Natural killer cell (primary cell): ENCODE results near the gene FOXO6. TPM values are rescaled to one million over a fixed set of nuclear protein-coding genes. Genes with fewer than 3 reads are reported as not detected.

Source experiments
- ATAC-seq, 3 donors: fragments of 150-1000 bp in 2 of 3; fragments of 200-7000 bp in 1 of 3; cut with Tn5 transposase; 1 replicate in 1 of 3; 2 replicates in 2 of 3; pipeline ENCODE4 v1.10.0; 2021; ENCODE audit warnings: mild to moderate bottlenecking in 2 of 3, moderate library complexity in 2 of 3
- DNase-seq, 2 donors: peaks; one replicate each; pipeline versions ENCODE4 v3.0.0 to v3.0.0-alpha.2; 2013 to 2021; ENCODE audit warnings: mixed read lengths in 1 of 2
- H3K27ac ChIP-seq: one replicate; pipeline ENCODE4 v1.5.1; 2013; ENCODE audit warnings: mild to moderate bottlenecking, low read length
- H3K27me3 ChIP-seq: one replicate; pipeline ENCODE4 v1.6.1; 2013; ENCODE audit warnings: low read length; ENCODE audit not compliant: control insufficient read depth, insufficient read depth
- H3K36me3 ChIP-seq: one replicate; pipeline ENCODE4 v1.6.1; 2013; ENCODE audit warnings: low read length; ENCODE audit not compliant: control insufficient read depth, insufficient read depth
- H3K4me1 ChIP-seq: one replicate; pipeline ENCODE4 v1.6.1; 2013; ENCODE audit warnings: low read length; ENCODE audit not compliant: control insufficient read depth, insufficient read depth
- H3K4me3 ChIP-seq: one replicate; pipeline ENCODE4 v1.5.1; 2013; ENCODE audit warnings: low read length
- H3K9me3 ChIP-seq: one replicate; pipeline ENCODE4 v1.6.1; 2013; ENCODE audit warnings: low read length; ENCODE audit not compliant: control insufficient read depth, insufficient read depth
- H3K27ac Mint-ChIP-seq, 2 donors: one replicate each; pipeline ENCODE4 v1.8.0; 2022; ENCODE audit warnings: mild to moderate bottlenecking in 2 of 2, mixed read lengths in 2 of 2, moderate library complexity in 1 of 2
- H3K27me3 Mint-ChIP-seq, 2 donors: one replicate each; pipeline ENCODE4 v1.8.0; 2022; ENCODE audit warnings: low read depth in 2 of 2, mixed read lengths in 2 of 2
- H3K36me3 Mint-ChIP-seq: one replicate; pipeline ENCODE4 v1.8.0; 2022; ENCODE audit warnings: mixed read lengths
- H3K4me1 Mint-ChIP-seq, 2 donors: one replicate each; pipeline ENCODE4 v1.8.0; 2022; ENCODE audit warnings: mixed read lengths in 2 of 2
- H3K4me3 Mint-ChIP-seq: one replicate; pipeline ENCODE4 v1.8.0; 2022; ENCODE audit warnings: mild to moderate bottlenecking, moderate library complexity, mixed read lengths
- H3K9me3 Mint-ChIP-seq, 2 donors: one replicate each; pipeline ENCODE4 v1.8.0; 2022; ENCODE audit warnings: mixed read lengths in 2 of 2
- CTCF ChIP-seq: fragments of 200-600 bp; IDR thresholded peaks from one replicate; pipeline ENCODE4 v1.8.0; 2022; ENCODE audit warnings: antibody characterized with exemption
- WGBS: methylation state at CpG from one replicate; pipeline ENCODE4 v1.1.7; 2013; ENCODE audit warnings: missing lambda C conversion rate; ENCODE audit not compliant: insufficient coverage; 5-methylcytosine and 5-hydroxymethylcytosine counted together
- intact Hi-C: fragments of 100-400 bp; cut with micrococcal nuclease; formaldehyde crosslinking; loops from one replicate; pipeline ENCODE4 v1.14.2; 2022
- total RNA-seq, 4 donors: library from RNA; stranded (reverse); fragments of 120-200 nt in 1 of 4; gene quantifications; one replicate each; pipeline versions ENCODE4 v1.2.3 to v1.2.4, GENCODE V29; 2013 to 2022

Gene FOXO6
- total RNA-seq, 3 donors from 2014 or later (not counting 1 experiment from before 2014, with no cell fraction given), result 1.2 to 3.3 (median 1.7) TPM

GRCh38 chr1:41418857-41419583 is 57.8 kb downstream of the FOXO6 start:
- no peak for TF ChIP-seq CTCF
- Histone ChIP-seq H3K4me3 (no peak overlapping the region), H3K27me3 (no peaks in the 10 kb centered on the region), H3K27ac (no peak overlapping the region), H3K4me1 (no peaks in the 10 kb centered on the region), H3K36me3 (no peaks in the 10 kb centered on the region), H3K9me3 (no peaks in the 10 kb centered on the region)
- no peak overlapping the region for H3K4me3 Mint-ChIP-seq
- H3K36me3 Mint-ChIP-seq, result no peaks in the 10 kb centered on the region
- no peaks in the 10 kb centered on the region for H3K9me3 Mint-ChIP-seq
- intact Hi-C loops, result no loop called here
- peaks cover 0 to 6% of the 10 kb centered on the region in 2 donors for H3K27me3 Mint-ChIP-seq
- WGBS, result 83% methylated on average over 16 of the region's 16 CpGs
- ATAC-seq (no peak), DNase-seq (no peak)
- no peak overlapping the region for H3K27ac Mint-ChIP-seq
- peaks cover 0 to 11% of the 10 kb centered on the region in 2 donors for H3K4me1 Mint-ChIP-seq

- Histone ChIP-seq H3K27ac (no peak overlapping the region), H3K4me1 (no peaks in the 10 kb centered on the region), H3K9me3 (no peaks in the 10 kb centered on the region), H3K4me3 (no peak overlapping the region), H3K36me3 (no peaks in the 10 kb centered on the region), H3K27me3 (no peaks in the 10 kb centered on the region)
- Mint-ChIP-seq H3K36me3 (no peaks in the 10 kb centered on the region), H3K4me3 (no peak overlapping the region), H3K27me3 (peaks cover 0 to 6% of the 10 kb centered on the region in 2 donors), H3K4me1 (peaks cover 0 to 11% of the 10 kb centered on the region in 2 donors), H3K9me3 (no peaks in the 10 kb centered on the region), H3K27ac (no peak overlapping the region)
- WGBS, result 88% methylated on average over 8 of the region's 8 CpGs
- DNase-seq, result no peak
- ATAC-seq, result no peak
- intact Hi-C loops, result no loop called here
- no peak for TF ChIP-seq CTCF
Measured at GRCh38 chr1:41419584-41420295, 58.5 kb downstream of the FOXO6 start.

- intact Hi-C loops, result no loop called here
- WGBS, result 100% methylated on average over 2 of the region's 4 CpGs
Measured at GRCh38 chr1:41420351-41420750, 59.1 kb downstream of the FOXO6 start.

More at GRCh38 chr1:41420351-41420750, 59.1 kb downstream of the FOXO6 start:
- Mint-ChIP-seq H3K27ac (no peak overlapping the region), H3K27me3 (peaks cover 0 to 6% of the 10 kb centered on the region in 2 donors), H3K9me3 (no peaks in the 10 kb centered on the region), H3K4me1 (peaks cover 0 to 11% of the 10 kb centered on the region in 2 donors), H3K4me3 (no peak overlapping the region), H3K36me3 (no peaks in the 10 kb centered on the region)
- Histone ChIP-seq H3K36me3 (no peaks in the 10 kb centered on the region), H3K27me3 (no peaks in the 10 kb centered on the region), H3K4me3 (no peak overlapping the region), H3K9me3 (no peaks in the 10 kb centered on the region), H3K4me1 (no peaks in the 10 kb centered on the region), H3K27ac (no peak overlapping the region)
- TF ChIP-seq CTCF, result no peak
- DNase-seq (no peak), ATAC-seq (no peak)
